NCI-H2196 (cell line): ENCODE results near the gene CYBRD1.

Experiments used
- DNase-seq: peaks from one replicate; lab custom pipeline; 2025; ENCODE audit not compliant: unreplicated experiment; lab: John Stamatoyannopoulos, UW

CYBRD1 gene

GRCh38 chr2:171553236-171553635, 31.0 kb downstream of the CYBRD1 start:
- DNase-seq: no peak

- peak; percentile 96 for DNase-seq
Observed at GRCh38 chr2:171553858-171554257, 31.6 kb downstream of the CYBRD1 start.

GRCh38 chr2:171554991-171555615, 32.8 kb downstream of the CYBRD1 start:
- no peak for DNase-seq

- DNase-seq: no peak
Observed at GRCh38 chr2:171557363-171557762, 35.1 kb downstream of the CYBRD1 start.

GRCh38 chr2:171563301-171563700, 41.0 kb downstream of the CYBRD1 start:
- no peak for DNase-seq

GRCh38 chr2:171564463-171564862, 42.2 kb downstream of the CYBRD1 start:
- DNase-seq: no peak

- DNase-seq: no peak
Observed at GRCh38 chr2:171566057-171566456, 43.8 kb downstream of the CYBRD1 start.

GRCh38 chr2:171566753-171567152, 44.5 kb downstream of the CYBRD1 start:
- no peak for DNase-seq

GRCh38 chr2:171568089-171568488, 45.8 kb downstream of the CYBRD1 start:
- no peak for DNase-seq

- DNase-seq: no peak
Observed at GRCh38 chr2:171571721-171572120, 49.4 kb downstream of the CYBRD1 start.

- DNase-seq: peak; percentile 74
Observed at GRCh38 chr2:171574149-171574795, 52.0 kb downstream of the CYBRD1 start.

- DNase-seq: no peak
Observed at GRCh38 chr2:171575606-171576005, 53.3 kb downstream of the CYBRD1 start.

GRCh38 chr2:171578127-171578803, 56.0 kb downstream of the CYBRD1 start:
- DNase-seq: no peak

GRCh38 chr2:171579481-171579880, 57.2 kb downstream of the CYBRD1 start:
- DNase-seq: peak; percentile 17

GRCh38 chr2:171583566-171583965, 61.3 kb downstream of the CYBRD1 start:
- no peak for DNase-seq

- DNase-seq: no peak
Observed at GRCh38 chr2:171584001-171584400, 61.7 kb downstream of the CYBRD1 start.

- no peak for DNase-seq
Observed at GRCh38 chr2:171587132-171587531, 64.9 kb downstream of the CYBRD1 start.

- DNase-seq: no peak
Observed at GRCh38 chr2:171587567-171587966, 65.3 kb downstream of the CYBRD1 start.

GRCh38 chr2:171590116-171590515, 67.8 kb downstream of the CYBRD1 start:
- DNase-seq: no peak

- no peak for DNase-seq
Observed at GRCh38 chr2:171592036-171592555, 69.8 kb downstream of the CYBRD1 start.

GRCh38 chr2:171595456-171595855, 73.2 kb downstream of the CYBRD1 start:
- no peak for DNase-seq

GRCh38 chr2:171595896-171596295, 73.6 kb downstream of the CYBRD1 start:
- no peak for DNase-seq
